HG03064 (cell line): ENCODE measurements around the gene TDRD9.

Source experiments
- ATAC-seq: cut with Tn5 transposase; IDR thresholded peaks from one replicate; pipeline ENCODE4 v1.9.1; 2021; ENCODE audit warnings: low read depth; ENCODE audit not compliant: unreplicated experiment

Gene TDRD9

DNA sequence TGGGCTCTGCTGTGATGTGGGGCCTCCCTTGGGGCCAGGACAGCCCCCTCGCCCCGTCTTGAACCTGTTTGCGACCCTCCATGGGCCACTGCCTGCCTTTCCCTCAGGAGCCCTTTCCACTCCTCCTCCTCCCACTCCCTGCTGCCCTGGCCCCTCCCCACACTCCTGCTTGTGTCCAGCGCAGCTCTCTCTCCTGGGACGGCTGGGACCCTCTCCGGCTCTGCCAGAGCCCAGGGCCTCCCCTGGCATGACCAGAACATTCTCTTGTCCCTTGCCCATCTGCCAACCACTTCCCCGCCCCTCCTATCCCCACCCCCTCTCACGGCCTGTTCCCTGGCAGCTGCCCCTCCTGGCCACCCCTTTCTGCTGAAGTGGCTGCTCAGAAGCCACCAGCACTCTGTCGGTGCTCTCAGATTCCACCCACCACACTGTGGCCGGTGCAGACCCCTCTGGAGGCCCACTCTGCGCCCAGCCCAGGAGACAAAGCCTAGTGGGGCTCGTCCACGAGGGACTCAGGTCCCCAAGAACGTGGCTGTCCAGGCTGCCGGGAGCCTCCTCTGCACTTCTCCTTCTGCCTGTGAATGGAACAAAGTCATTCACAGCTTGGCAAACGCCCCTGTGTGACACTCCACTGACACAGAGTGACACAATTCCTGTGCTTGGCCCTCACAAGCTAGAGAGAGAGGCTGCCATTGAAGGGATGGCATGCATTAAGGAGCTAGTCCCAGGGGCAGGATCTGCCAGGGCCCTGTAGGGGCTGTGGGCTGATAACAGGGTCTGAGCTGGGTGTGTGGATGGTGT, 158.6 kb downstream of the TDRD9 start:
- ATAC-seq = no peak

DNA sequence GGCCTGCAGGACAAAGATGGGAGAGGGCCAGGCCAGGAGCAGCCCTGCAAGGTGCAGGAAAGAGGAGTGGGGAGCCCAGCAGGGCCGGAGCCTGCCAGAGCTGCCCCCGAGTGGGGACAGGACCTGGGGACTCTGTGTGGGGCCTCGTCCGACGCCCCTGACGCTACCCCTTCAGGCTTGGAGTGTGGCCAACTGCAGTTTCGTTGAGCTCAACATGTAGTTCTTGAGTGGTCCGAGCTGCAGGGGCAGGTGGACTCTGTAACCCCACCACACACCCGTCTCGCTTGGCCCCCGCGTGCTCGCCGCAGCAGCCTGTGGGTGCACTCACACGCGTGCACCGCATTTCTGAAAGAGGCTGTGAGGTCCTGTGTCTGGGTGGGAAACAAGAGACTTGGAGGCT, 159.2 kb downstream of the TDRD9 start:
- no peak for ATAC-seq

DNA sequence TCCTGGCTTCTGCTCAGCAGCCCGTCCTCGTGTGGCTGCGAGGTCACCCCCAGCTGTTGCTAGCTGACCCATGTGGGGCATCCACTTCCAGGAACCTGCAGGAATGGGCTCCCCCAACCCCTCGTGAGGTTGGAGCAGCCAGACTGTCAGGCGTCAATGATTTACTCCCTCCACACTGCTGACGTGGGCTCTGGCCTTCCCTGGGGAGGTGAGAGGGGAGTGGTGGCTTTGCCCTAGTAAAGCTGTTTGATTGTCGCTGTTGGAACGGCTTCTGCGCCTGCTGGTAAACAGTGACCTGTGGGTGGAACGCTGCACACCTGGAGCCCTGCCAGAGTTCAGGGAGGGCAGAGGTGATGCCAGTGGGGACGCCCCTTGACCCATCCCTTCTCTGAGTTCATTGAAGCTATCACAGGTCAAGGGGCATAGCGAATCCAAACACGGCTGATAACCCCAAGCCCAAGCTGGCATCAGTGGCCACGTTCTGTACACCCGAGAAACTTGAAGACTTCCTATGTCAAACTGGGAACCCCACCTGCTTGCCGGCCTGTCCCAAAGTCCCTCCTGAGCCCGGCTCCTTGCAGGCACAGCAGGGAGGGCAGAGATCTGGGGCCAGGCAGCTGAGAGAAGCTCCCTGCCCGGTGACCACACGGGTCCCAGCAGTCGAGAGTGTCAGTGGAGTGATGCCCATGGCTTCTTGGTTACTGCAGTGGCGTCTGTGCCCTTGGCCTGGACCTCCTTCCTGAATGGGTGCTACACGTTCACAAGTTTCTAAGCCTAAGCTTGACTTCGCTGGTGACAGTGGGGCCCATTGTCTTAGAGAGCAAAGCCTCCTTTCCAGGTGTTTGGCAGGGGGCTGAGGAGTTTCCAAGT, 160.0 kb downstream of the TDRD9 start:
- no peak for ATAC-seq

DNA sequence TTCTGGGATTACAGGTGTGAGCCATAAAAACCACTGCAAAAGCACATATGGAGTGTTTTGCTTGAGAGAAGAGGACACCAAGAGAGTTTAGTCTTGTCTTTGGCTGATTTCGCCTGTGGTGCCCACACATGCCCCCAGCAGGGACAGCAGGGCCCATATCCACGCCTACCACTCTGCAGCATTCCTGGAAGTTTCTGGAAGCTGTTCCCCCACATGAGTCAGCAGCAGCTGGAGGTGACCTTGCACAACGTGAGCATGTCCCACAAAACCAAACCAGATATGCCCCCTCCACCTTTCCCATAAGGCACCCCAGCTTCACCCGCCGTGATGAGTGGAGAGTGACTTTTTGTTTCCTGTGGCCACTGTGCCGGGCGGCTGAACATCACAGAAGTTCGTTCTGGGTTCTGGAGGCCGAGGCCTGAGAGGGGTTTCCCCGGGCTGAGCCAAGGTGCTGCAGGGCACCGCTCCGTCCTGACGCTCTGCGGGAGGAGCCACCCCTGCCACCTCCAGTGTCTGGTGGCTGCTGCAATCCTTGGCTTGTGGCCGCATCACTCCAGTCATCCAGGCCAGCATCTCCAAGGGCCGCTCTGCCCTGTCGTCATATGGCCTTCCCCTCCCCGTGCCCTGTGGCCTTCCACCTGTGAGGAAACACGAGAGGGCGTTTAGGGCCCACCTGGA, 162.0 kb downstream of the TDRD9 start:
- ATAC-seq = no peak

DNA sequence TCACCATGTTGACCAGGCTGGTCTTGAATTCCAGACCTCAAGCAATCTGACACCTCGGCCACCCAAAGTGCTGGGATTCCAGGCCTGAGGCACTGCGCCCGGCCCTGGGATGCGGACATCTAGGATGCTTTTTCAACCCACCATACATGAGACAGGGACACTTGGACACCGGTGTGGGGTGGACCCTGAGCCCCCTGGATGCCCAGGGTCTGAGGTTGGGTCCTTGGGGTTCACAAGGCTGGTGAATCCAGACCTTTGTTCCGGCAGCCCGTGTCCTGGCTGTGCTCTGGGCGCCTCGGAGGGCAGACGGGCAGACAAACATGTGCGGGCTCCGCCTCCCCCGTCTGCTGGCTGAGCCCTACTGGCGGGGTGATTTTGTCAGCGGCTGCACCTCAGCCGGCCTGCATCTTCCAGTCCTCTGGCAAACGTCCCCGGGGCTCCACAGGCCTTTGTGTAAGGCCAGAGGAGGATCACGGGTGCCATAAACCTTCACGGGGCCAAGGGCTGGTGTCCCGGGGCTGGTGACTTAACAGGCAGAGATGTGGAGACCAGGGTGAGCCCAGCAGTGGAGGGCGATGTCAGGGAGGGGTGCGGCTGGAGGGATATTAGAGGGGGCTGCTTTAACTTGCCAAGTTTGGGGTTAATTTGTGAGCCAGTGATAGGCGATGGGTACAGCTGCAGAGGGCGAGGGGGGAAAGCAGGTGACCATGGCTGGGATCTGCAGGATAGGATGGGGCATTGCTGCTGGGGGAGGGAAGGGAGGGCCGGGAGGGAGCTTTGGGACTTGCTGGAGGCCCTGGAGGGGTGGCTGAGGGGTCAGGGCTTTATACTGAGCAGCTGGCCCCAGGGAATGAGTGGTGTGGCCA, 163.0 kb downstream of the TDRD9 start:
- no peak for ATAC-seq

DNA sequence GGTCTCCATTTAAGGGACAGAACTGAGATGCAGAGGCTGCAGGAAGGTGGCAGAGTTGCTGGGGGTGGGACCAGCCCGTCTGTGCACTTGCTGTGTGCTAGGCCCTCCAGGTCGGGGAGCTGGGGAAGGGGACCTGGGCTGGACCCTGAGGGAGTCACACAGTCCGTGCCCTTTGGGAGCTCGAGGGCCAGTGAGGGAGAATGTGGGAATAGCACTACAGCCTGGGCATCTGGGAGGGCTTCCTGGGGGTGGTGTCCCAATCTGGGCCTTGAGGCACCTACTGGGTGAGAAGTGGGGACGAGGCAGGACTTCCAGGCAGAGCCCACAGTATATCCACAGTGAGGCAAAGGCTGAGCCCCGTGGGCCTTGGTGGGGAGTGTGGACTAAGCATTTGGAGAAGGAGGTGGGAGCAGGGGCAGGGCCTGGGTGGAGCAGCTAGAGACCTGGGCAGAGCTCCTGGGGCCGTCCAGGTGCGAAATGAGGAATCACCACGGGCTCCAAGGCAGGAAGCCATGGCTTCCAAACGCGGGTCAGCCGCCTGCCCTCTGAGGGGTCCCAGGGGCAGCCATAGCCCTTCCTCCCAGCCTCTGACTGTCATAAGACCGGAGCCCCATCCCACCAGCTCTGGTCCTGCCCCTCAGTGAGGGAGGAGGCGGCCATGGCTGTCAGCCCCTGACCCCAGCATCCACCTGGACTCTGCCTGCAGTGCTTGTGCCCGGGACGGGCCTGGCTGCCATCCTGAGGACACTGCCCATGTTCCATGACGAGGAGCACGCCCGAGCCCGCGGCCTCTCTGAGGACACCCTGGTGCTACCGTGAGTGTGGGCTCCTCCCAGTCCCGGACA, 163.9 kb downstream of the TDRD9 start:
- ATAC-seq = no peak

DNA sequence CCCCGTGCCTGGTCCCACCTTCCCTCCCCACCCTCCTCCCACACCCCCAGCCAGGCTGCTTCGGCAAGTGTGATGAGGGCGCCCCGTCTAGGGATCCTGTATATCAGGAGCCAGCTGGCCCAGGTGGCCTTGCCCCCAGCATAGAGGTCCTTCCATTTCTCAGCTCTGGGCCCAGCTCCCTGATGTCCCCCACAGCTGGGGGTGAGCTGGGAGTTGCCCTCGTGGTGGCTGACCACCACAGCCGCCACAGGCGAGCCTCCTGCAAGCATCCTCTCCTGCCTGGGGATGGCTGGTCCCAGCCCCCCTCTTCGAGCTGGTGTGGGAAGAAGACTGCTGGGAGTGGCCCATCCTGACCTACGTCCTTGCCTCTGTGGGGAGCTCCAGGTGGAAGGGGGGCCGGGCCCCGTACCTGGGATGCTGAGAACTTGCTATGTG, 164.7 kb downstream of the TDRD9 start:
- no peak for ATAC-seq

DNA sequence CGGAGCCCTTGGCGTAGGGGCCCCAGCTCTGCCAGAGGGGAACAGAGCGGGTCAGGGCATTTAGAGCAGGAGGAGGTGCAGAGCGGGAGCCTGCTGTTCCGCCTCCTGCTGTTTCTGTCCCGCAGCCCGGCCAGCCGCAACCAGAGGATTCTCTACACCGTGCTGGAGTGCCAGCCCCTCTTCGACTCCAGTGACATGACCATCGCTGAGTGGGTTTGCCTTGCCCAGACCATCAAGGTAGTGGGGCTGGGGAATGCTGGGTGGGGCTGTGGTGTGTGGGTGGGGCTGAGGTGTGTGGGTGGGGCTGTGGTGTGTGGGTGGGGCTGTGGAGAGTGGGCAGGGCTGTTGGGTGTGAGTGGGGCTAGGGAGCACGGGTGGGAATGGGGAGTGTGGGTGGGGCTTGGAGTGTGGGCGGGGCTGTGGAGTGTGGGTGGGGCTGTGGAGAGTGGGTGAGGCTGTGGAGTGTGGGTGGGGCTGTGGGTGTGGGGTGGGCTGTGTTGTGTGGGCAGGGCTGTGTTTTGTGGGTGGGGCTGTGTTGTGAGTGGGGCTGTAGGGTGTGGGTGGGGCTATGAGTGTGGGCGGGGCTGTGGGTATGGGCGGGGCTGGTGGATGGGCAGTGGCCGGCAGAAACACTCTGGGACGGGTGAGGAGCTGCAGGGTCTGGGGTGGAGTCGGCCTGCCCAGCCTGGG, 165.3 kb downstream of the TDRD9 start:
- no peak for ATAC-seq

DNA sequence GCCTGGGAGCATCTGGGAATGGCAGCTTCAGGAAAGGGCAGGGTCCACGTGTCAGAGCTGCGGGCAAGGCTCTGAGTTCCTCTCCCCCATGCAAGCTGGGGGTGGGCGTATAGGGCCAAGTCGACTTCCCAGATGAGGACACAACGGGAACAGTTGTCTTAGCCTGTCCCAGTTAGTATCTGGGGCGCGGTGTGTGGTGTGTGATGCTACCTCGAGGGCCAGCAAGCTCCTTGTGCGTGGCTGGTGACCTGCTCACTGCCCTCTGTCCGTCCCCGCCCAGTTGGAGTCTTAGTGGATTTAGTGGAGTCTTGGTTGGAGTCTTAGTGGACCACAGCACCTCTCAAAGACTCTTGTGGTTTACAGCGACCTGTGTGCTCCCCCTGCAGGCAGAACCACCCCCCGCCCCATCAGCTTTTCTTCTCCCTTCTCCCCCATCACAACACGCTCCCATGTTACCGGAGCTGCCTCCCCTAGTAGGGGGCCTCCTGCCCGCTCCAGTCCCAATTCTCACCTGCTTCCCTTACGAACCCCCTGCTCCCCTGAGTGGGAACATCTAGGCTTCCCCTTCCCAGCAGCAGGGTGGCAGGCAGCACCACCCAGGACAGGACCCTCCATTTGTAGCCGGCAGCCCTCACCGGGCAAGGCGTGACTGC, 165.9 kb downstream of the TDRD9 start:
- ATAC-seq = no peak

DNA sequence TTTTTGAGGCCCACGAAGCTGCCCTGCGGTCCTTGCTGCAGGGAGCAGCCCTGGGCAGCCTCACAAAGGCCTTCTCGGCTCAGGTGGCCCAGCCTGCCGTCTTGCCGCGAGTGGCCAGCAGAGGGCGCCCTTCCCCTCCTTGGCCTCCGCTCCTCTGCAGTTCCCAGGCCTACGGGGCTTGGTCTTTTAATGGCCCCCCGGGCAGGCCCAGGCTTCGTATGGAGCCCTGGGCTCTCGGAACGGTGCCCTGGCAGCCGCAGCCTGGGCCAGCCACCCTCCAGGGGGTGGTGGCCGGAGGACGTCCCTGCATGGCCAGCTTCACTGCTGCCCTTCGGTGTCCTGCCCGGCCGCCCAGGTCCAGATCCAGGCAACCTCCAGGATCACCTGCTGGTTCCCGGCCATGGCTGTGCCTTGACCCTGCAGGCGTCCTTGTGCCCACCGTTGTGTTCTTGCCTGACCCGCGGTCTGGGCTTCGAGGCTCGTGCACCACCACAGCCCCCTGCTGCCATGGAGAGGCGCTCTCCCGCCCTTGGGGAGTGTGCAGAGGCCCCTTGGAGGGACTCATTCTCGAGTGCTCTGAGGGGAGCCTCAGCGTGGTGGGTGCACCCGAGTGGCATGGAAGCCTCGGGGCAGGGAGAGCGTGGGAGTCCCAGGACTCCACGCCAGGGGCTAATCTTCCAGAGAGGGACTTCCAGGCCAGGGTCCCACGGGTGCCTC, 166.6 kb downstream of the TDRD9 start:
- ATAC-seq = no peak

DNA sequence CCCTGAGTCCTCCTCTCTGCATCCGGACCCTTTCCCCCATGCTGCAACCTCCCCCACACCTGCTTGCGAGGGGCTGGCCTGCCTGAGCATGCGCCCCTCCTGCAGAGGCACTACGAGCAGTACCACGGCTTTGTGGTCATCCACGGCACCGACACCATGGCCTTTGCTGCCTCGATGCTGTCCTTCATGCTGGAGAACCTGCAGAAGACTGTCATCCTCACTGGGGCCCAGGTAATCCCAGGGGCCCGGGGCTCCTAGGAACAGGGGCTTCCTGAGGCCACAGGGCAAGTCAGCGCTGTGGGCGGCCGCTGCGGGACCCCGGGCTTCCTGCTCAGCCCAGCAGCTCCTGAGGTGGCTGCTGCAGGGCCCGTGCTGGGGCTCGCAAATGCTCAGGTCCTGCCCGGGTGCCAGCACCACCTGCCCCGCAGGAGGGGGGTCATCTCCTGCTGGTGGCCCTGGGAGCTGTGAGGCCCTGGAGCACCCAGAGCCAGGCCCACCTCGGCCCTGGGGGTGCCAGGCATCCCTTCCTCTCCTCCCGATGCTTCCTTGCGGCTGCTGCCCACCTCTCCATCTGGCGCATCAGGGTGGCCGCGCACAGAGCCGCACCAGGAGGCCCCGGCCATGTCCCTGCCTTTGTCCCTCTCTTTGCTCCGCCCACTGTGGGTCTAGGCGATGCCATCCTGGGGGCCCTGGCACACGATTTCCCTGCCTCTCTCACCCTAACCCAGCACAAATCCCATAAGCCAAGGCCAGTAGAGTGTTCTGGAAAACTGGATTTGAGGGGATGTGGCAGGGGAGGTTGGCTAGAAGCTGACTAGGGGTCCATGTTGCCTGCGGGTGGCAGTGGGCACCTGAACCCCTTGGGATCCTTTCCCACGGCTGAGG, 167.4 kb downstream of the TDRD9 start:
- ATAC-seq = no peak

DNA sequence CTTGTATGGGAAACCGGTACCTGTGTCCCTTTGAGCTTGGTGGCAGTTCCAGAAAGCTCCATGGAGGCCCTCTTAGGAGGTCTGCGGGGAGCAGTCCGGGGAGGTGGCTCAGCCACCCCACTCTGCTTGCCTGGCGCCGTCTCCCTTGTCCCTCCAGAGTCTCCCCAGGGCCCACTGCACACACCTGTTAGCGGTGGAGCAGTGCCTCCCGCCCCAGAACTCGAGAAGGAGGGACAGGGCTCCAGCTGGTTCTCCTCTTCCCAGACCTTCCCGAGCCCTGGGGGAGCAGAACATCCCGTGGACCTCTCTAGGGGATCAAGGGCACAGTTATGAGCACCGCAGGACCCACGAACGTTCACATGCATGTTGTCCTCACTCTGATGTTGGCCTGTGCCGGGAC, 168.1 kb downstream of the TDRD9 start:
- ATAC-seq = no peak

DNA sequence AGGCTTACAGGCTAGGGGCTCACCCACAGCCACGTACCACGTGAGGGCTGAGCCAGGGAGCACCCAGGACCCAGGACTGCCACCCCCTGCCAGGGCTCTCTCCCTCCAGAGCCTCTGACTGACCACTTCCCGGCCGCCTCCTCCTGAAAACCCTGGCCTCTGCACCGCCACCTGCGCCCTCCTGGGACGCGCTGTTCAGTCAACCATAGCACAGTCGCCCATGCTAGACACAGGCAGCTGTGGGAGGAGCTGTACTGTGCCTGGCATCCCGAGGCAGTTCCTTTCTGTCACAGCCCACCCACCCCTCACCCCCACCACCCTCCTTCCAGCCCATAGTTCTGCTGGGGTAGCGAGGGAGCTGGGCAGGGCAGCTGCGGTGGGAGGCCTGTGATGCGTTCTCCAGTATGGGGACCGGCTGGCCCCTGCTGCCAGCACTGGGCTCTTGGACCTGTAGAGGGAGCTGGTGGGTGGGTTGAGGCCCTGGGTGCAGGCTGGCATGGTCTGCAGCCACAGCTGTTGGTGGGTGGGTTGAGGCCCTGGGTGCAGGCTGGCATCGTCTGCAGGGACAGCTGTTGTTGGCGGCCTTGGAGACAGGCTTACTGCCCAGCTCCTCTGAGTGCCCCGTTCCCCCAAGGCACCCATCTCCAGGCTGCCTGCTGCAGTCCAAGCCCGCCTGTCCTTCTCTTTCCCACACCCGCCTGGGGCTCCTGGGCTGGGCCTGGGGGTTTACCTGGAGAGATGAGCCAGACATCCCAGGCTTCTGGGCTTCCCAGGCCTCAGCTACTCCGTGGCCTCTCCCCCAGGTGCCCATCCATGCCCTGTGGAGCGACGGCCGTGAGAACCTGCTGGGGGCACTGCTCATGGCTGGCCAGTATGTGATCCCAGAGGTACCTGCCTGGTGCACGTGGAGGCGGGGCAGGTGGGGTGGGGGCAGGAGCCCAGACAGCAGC, 168.8 kb downstream of the TDRD9 start:
- no peak for ATAC-seq

DNA sequence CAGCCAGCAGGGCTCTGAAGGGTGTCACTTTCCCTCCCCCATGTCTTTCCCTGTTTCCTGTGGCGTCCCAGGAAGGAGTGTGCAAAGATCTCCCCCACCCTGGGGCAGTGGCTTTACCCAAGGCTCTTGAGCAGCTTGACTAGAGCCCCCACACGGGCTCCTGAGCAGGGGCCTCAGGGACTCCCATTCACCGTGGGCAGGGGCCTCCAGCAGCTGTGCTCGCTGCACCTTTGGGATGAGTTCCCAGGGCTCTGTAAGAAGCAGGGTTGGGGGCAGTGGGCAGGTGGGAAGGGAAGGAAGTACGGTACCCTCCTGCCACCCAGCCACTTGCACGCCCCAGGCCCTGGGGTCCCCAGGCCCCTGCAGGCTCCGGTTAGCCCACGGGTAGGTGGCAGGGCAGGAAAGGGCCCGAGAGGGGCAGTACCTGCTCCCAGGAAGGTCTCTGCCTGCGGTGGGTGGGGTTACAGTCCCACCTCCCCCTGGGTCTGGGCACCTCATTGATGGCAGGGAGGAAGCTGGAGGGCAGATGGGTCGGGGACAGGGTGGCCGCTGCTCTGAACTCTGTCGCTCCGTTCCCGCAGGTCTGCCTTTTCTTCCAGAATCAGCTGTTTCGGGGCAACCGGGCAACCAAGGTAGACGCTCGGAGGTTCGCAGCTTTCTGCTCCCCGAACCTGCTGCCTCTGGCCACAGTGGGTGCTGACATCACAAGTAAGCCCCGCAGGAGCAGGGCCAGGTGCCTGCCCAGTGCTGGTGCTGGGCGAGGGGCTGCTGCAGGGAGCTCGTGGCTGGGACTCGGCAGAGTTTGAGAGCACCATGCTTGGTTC, 170.2 kb downstream of the TDRD9 start:
- ATAC-seq = no peak
